RWPE1 (cell line): ENCODE results near the gene SDK2.

ENCODE experiments used
- CTCF ChIA-PET: fragments of 350-600 bp; sonication (Branson Sonifier 250); formaldehyde crosslinking; extraction: SDS; loops from one replicate; lab custom pipeline; 2021; lab: Yijun Ruan, JAX
- POLR2A ChIA-PET: fragments of 400-600 bp; formaldehyde crosslinking; extraction: SDS; loops from one replicate; lab custom pipeline; 2020; ENCODE audit warnings: antibody characterized with exemption; ENCODE audit not compliant: low non-redundant PET; lab: Yijun Ruan, JAX
- DNase-seq: peaks from one replicate; pipeline ENCODE4 v3.0.0; 2012; ENCODE audit warnings: low spot score
- H3K27ac ChIP-seq: fragments of 450-650 bp; 2 replicates; pipeline ENCODE4 v1.5.1; 2017
- CTCF ChIP-seq: fragments of 450-650 bp; conservative IDR thresholded peaks from 2 replicates; pipeline ENCODE4 v1.5.1; 2017; ENCODE audit warnings: low read depth, mild to moderate bottlenecking

SDK2 gene

GRCh38 chr17:73686126-73686525 lies 41.9 kb upstream of the SDK2 start:
- ChIA-PET POLR2A (no interaction called here), CTCF (interaction anchor here (0.6 kb wide), 1 partner anchor 279 kb away, joined by 3 read pairs; no protein-coding TSS in a partner anchor)
- H3K27ac ChIP-seq: no peak overlapping the region
- TF ChIP-seq CTCF: no peak
- DNase-seq: no peak

DNA sequence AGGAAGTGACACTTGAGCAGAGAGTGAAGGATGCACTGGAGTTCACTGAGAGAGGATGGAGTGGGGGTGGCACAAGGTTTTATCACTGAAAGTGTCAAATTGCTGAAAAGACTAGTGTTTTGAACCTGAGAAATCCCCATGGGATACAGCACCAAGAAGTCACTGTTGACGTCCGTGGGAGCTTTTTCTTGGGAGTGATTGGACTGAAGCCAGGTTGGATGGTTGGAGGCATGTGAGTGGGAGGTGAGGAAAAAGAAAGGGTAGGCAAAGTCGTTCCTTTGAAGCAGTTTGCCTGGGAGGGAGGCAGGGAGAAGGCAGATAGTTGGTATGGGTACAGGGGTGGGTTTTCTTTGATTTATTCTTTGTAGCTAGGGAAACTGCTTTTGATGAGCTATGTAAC lies 39.9 kb upstream of the SDK2 start:
- no peak for TF ChIP-seq CTCF
- ChIA-PET CTCF (interaction anchor here (0.7 kb wide), 1 partner anchor 696 kb away, joined by 3 read pairs; no protein-coding TSS in a partner anchor), POLR2A (no interaction called here)
- DNase-seq: no peak
- no peak overlapping the region for H3K27ac ChIP-seq

- ChIA-PET CTCF (interaction anchor here (0.7 kb wide), 1 partner anchor 697 kb away, joined by 3 read pairs; no protein-coding TSS in a partner anchor), POLR2A (no interaction called here)
- TF ChIP-seq CTCF: no peak
- no peak for DNase-seq
- H3K27ac ChIP-seq: no peak overlapping the region
Measured at GRCh38 chr17:73683771-73684170, 39.5 kb upstream of the SDK2 start.

- CTCF ChIA-PET: interaction anchor here (0.7 kb wide), 1 partner anchor 317 kb away, joined by 3 read pairs; no protein-coding TSS in a partner anchor
- no peak for TF ChIP-seq CTCF
- POLR2A ChIA-PET: no interaction called here
- H3K27ac ChIP-seq: no peak overlapping the region
- DNase-seq: no peak
Measured at GRCh38 chr17:73681946-73682345, 37.7 kb upstream of the SDK2 start.

DNA sequence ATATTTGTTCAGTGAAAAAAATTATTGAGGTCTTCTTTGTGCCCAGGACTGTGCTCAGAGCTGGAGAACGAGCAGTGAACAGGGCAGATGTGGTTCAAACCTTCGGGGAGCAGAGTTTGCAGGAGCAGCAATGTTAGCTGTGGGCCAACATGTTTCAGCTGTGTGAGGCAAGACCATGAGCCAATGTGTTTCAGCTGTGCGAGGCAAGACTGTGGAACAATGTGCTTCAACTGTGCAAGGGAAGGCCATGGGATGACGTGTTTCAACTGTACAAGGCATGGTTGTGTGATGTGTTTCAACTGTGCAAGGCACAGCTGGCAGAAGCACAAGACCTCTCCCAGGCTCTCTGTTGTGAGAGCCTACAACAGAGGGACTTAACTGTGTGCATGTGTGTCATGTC lies 35.2 kb upstream of the SDK2 start:
- H3K27ac ChIP-seq: no peak overlapping the region
- POLR2A ChIA-PET: no interaction called here
- no peak for TF ChIP-seq CTCF
- CTCF ChIA-PET: interaction anchor here (0.6 kb wide), 1 partner anchor 110 kb away, joined by 4 read pairs; no protein-coding TSS in a partner anchor
- DNase-seq: no peak

GRCh38 chr17:73678999-73679398 lies 34.8 kb upstream of the SDK2 start:
- H3K27ac ChIP-seq: no peak overlapping the region
- TF ChIP-seq CTCF: no peak
- no peak for DNase-seq
- CTCF ChIA-PET: interaction anchor here (0.6 kb wide), 1 partner anchor 111 kb away, joined by 4 read pairs; no protein-coding TSS in a partner anchor
- POLR2A ChIA-PET: no interaction called here
